ENCODE results near the gene DACH2.
"Not testable (repeated sequence)": the region's sequence is repeated elsewhere in the genome, so short reads cannot be mapped to it uniquely, and the experiment has no call there.

DACH2 gene

DNA sequence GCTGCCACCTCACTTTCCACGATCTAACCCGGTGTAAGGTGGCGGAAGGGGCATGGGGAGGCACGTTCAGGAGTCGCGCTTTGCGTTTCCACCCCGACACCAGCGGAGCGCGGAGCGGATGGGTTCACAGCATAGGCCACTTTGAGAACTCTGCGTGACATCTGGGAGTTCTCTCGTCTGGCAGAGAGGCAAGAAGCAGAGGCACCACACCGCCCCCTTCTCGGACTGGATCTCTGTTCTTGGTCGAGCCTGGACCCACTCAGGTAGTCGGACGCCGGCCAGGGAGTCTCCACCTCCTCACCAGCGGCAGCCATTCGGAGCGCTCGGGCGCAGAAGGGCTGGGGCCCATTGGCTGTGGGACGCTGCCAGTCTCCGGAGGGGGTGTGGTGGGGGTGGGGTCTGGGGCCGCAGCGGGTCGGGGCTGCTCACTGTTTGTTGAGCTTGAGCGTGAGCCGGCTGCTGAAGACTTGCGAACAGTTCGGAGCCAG is at the start of gene DACH2:
TSS of gene DACH2 (plus strand) at position 428 of the 488 bp plus-strand sequence.
- DNase-seq (ENCODE audit: low spot score): peak; percentile 18

DNA sequence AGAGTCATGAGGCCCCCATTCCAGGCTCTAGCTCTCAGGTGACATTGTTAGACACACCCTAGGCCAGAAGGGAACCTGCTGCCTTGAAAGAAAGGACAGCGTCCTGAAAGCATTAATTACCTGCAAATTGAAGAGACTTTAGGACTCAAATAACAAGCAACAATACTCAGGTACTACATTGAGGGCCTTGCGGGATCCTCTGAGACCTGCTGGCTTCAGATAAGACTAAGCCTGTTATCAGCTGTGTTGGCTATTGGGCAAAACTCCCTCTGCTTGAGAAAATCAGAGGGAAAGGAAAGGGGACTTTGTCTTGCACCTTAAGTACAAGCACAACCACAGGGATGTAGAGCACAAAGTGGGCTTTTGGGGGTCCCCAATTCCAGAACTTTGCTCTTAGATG is 45.9 kb upstream of the DACH2 start:
- no peak for DNase-seq (ENCODE audit: low spot score)

DNA sequence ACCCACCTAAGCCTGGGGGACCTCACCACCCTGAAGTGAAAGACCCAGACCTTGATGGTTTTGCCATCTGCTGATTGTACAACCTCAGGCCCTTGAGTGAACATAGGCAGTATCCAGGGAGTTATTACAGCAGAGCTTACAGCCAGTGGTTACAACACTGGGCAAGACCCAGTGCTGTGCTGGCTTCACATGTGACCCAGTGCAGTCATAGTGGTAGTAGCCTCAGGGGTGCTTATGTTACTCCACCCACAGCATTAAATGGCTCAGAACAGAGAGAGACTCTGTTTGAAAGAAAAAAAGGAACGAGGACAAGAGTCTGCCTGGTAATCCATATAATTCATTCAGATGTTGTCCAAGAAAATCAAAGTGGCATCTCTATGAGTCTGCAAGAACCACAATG is 45.2 kb upstream of the DACH2 start:
- DNase-seq (ENCODE audit: low spot score): no peak

GRCh38 chrX:86104526-86104925 is 43.7 kb upstream of the DACH2 start:
- no peak for DNase-seq (ENCODE audit: low spot score)

- DNase-seq (ENCODE audit: low spot score): no peak
Observed at GRCh38 chrX:86121916-86122315, 26.3 kb upstream of the DACH2 start.

GRCh38 chrX:86133761-86134160 is 14.5 kb upstream of the DACH2 start:
- DNase-seq (ENCODE audit: low spot score): peak; percentile 3

DNA sequence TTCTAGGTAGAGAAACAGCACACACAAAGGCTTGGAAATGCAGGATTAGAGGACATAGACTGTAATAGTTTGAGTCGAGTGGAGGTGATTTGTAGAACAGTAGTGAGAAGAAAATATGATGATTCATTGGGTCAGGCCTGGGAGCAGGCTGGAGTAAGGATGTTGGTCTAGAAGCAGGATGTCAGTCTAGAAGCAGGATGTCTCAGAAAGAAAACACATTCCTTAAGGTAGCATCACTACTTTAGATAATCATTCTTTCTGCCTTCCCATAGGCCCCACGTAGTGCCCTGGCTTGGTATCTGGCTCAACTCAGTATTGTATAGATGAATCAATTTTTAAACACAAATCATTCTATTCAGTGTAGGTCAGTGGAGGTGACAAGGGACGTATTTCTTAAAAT is 11.2 kb upstream of the DACH2 start:
- DNase-seq (ENCODE audit: low spot score): no peak

- DNase-seq (ENCODE audit: low spot score): no peak
Observed at GRCh38 chrX:86141786-86142185, 6.5 kb upstream of the DACH2 start.

DNA sequence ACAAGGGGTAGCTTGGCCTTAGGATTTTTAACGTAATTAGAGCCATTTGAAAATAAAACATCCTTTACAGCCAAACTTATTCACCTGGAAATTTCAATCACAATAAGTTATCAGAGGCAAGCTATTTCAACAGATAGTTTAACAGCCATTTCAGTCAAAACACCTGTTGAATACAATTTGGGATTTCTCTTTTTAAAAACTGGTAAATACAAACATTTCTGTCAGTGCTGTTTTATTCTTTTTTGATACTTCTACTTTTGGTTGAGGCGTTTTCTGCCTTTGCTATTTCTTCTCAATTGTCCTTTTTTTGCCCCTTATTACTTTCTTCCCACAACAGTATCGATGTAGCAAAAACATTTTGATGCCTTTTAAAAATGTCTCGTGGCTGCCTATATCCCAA is 2.1 kb upstream of the DACH2 start:
- no peak for DNase-seq (ENCODE audit: low spot score)

DNA sequence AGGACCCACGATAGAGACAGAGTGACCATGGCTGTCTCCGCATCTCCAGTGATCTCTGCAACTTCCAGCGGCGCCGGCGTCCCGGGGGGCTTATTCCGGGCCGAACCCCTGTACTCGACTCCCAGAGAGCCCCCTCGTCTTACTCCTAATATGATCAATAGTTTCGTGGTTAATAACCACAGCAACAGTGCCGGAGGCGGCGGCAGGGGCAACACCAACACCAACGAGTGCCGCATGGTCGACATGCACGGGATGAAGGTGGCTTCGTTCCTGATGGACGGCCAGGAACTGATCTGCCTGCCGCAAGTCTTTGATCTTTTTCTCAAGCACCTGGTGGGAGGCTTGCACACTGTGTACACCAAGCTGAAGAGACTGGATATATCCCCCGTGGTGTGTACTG is 343 bp downstream of the DACH2 start:
- no peak for DNase-seq (ENCODE audit: low spot score)

GRCh38 chrX:86149119-86149518 is 868 bp downstream of the DACH2 start:
- DNase-seq (ENCODE audit: low spot score): no peak

- DNase-seq (ENCODE audit: low spot score): no peak
Observed at GRCh38 chrX:86154553-86154952, 6.3 kb downstream of the DACH2 start.

DNA sequence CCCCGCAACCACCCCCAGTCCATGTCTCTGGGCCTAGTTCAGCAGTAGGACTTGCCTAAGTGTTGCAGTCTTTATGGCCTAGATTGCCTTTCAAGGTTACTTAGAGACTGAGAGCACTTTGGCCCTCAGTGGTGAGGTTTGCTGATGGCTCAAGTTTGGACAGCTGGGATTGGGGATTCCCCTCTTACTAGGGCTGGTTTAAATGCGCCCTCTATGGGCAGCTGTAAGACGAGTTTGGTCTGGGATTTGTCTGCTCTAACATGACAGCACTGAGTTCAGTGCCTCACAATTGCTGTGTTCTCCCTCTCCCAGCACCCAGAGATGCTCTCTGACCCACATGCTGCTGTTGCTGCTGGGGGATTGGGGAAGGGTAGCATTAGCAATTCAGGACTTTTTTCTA is 23.1 kb downstream of the DACH2 start:
- DNase-seq (ENCODE audit: low spot score): no peak

GRCh38 chrX:86178906-86179305 is 30.7 kb downstream of the DACH2 start:
- DNase-seq (ENCODE audit: low spot score): no peak

DNA sequence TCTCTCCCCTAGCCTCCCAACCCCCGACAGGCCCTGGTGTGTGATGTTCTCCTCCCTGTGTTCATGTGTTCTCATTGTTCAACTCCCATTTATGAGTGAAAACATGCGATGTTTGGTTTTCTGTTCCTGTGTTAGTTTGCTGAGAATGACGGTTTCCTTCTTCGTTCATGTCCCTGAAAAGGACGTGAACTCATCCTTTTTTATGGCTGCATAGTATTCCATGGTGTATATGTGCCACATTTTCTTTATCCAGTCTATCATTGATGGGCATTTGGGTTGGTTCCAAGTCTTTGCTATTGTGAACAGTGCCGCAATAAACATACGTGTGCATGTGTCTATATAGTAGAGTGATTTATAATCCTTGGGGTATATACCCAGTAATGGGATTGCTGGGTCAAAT is 33.1 kb downstream of the DACH2 start:
- DNase-seq (ENCODE audit: low spot score): not testable (repeated sequence)

DNA sequence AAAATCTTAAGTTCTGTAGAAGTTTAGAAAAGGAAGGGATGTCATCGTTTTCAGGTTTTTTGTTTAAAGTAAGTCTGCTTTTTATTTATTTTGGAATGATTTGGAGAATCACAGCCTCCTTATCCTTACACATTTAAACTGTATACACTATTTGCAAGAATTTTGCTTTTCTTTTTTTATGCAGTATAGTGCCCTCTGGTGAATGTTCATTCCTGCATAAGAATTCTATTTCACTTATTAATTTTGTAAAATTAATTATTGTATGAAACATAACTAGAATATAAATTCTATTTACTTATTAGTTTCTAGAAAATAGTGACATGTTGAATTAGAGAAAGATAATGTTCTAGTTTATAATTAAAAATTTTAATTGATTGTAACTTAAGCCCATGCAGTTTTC is 44.6 kb downstream of the DACH2 start:
- DNase-seq (ENCODE audit: low spot score): no peak

DNA sequence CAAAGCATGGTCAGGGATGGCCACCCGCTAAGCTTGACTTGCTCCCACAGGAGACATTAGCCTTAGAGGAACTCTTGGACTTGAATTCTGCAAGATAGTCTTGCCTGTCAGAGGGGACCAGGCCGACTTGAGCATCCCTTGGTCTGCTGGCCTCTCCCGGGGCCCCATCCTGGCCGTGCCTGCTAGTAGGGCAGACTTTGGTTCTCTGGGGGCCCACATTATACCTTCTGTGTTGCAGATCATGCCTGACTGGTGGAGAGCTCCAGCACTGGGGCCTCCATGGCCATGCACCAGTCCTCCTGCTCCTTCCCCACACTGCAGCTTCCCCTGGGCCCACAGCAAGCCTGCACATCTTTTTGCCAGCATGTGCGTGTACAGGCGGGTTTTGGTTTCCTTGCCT is 46.5 kb downstream of the DACH2 start:
- DNase-seq (ENCODE audit: low spot score): no peak

DNA sequence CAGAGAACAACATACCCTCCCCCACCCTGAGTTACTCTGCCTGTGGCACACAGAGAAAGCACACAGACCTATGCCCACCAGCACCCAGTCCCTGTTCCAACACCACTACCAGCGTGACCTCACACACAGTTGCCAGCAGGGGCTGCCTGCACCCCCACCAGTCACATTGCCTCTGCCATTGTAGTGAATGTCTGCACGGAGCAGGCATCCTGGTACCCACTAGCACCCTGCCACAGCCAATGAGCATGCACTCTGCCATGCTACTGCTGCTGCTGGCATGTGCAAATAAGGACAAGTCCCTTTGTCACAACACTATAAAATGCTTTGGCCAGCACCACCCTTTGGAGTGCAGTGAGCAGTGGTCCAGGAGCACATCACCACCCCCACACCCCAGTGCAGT is 47.1 kb downstream of the DACH2 start:
- no peak for DNase-seq (ENCODE audit: low spot score)

DNA sequence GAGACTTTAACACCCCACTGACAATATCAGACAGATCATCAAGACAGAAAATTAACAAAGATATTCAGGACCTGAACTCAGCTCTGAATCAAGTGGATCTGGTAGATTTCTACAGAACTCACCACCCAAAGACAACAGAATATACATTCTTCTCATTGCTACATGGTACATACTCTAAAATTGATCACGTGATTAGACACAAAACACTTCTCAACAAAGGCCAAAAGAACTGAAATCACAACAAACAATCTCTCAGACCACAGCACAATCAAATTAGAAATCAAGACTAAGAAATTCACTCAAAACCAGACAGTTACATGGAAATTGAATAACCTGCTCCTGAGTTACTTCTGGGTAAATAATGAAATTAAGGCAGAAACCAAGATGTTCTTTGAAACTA is 49.6 kb downstream of the DACH2 start:
- DNase-seq (ENCODE audit: low spot score): no peak

- no peak for DNase-seq (ENCODE audit: low spot score)
Observed at GRCh38 chrX:86210772-86211171, 62.5 kb downstream of the DACH2 start.

DNA sequence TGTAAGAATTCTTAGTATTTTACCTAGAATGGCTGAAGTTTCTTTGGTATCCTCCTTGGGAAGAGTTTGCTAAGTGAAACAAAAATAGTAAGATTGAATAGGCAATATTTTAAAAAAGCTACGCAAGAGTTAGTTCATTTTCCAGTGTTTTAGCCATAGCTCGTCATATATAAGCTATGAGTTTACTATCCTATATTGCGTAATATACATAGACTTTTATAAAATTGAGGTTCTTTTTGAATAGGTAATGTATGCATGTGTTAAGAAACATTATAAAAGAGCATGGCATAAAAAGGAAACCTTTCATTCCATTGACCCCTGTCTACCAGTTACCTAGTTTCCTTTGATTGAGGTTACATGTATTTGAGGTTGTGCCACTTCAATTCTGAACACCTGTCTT is 67.0 kb downstream of the DACH2 start:
- DNase-seq (ENCODE audit: low spot score): no peak

DNA sequence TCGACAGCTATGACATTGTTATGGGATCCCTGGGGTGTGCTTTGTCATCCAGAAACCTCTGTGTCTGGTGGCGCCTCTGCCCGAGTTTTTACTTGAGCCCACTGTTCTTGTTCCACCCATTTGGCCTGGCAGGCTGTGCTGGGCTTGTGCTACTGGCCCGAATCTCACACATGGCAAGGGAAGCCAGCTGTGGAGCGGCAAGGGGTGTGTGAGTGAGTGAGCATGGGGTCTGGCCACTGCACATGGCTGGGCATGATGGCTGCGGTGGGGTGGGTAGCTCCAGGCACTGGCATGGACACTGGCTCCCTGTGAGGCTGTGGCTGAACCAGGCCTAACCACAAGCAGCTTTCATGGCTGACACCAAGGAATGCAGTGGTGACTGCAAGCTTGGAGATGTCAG is 89.2 kb downstream of the DACH2 start:
- DNase-seq (ENCODE audit: low spot score): no peak

- no peak for DNase-seq (ENCODE audit: low spot score)
Observed at GRCh38 chrX:86241547-86241946, 93.3 kb downstream of the DACH2 start.

DNA sequence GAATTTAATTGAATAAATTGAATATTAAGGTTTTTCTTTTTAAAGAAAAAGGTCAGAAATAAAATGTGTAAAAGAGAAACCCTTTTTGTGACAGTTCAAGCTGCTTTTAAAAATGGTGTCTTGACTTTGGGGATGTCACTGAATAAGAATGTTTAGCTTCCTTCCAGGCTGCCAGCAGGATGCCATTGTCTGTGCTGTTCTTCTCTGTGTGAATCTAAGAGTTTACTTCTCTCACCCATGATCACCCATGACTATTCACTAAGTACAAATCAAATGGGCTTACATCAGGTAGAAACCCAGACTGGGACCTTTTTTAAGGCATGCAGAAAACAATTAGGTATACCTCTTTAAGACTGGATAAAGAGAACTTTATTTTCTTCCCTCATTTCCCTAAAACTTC is 115.3 kb downstream of the DACH2 start:
- no peak for DNase-seq (ENCODE audit: low spot score)

GRCh38 chrX:86295293-86295692 is 147.0 kb downstream of the DACH2 start:
- DNase-seq (ENCODE audit: low spot score): no peak
